HG03378 (cell line): ENCODE results near the gene FARSB.
"Not testable (repeated sequence)": the region's sequence is repeated elsewhere in the genome, so short reads cannot be mapped to it uniquely, and the experiment has no call there.

ENCODE experiments used
- ATAC-seq: cut with Tn5 transposase; IDR thresholded peaks from one replicate; pipeline ENCODE4 v1.9.1; 2021; ENCODE audit warnings: mild to moderate bottlenecking, moderate library complexity; ENCODE audit not compliant: unreplicated experiment

FARSB gene

DNA sequence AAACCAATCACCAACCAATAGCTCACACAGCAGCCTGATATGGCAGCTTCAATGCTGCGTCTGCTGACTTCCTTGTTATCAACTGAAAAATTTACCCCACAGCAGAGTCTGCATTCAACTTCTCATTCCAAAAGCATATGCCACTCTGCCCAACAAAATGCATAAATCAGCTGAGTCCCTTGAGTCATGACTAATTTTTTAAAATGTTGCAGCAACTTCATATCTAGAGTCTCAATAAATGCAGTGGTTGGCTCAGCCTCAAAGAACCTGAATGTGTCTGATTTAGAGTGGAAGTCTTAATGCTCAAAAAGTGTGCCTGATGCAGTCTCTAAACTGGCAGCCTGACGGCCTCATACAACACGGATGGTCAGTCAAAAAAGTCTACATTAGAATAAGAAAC is 46.5 kb downstream of the FARSB start:
- no peak for ATAC-seq

DNA sequence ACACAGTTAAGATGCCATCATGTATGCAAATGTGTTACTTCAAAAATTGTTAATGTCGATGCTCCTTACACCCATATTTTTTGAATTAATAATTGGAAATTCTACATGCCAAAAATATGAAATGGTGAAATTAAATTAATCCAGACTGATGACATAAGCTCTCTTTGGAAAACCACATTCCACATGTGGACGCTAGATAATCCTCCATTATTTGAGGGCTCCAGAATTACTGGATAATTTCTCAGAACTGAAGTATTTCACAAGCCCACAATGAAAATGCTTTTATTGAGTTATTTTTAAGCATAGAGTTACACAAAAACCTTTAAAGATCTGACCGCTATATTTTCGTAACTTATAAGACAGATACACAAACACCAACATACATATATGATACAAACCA is 47.8 kb downstream of the FARSB start:
- ATAC-seq = no peak

DNA sequence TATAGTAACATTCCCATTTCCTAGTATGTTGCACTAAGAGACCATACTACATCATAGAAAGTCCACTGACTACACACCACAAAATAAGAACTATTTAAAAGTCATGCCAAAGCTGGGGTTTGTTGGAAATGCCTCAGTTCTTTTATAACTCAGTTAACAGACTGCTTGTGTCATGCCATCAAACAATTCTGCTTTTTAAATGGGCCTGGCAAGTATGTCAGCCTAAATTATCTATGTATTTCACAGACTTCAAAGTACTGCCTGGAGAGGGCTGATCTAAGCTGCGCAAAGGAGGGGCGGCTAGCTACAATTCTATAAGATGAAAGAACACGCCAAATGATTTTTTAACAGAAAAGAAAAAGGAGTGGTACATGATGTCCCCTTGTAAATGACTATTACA is 49.6 kb downstream of the FARSB start:
- no peak for ATAC-seq

DNA sequence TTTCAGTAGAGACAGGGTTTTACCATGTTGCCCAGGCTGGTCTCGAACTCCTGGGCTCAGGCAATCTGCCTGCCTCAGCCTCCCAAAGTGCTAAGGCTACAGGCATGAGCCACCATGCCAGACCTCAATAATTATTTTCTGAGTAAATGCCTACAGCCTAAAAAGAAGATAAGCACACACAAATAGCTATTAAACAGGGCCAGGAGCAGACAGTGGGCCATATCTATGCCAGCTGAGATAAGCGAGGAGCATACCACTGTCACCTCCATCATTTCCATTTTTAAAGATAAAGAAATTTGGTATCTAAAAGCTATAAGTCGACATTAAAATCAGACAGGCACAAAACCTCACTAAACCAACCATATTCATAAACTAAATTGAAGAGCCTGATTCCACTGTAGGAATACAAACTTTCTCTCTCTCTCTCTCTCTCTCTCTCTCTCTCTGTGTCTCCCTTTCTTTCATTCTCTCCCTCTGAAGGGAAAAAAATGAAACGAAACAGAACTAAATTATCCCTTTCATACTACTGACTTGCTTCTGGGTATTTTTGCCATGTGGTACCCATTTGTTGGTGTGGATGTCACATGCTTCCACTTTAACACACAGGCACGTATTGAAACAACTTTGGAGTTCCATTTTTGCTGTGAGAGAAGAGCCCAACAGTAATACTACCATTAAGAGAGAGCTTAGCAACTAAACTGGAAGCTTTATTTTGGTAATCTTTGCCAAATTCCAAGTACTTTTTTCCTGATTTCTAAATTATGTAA is 51.0 kb downstream of the FARSB start:
- ATAC-seq = no peak

GRCh38 chr2:222603501-222603900 is 52.4 kb downstream of the FARSB start:
- ATAC-seq = no peak

DNA sequence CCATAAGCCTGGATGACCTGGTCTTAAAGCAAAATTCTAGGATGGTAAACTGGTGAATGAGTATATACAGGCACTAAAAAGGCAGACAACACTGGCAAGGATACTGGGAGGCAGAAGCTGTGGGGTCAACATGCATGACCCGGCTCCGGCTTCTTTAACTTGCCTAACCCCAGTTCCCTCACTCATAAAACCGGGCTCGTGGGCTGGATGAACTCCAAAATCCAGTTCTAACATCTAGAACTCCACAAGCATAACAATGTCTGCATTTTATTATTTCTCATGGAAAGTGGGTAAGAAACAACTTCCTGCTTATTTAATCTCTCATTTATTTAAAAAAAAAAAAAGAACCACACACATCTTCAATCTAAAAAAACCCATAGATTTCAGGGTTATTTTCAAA is 57.3 kb downstream of the FARSB start:
- ATAC-seq = no peak

- no peak for ATAC-seq
These were observed 60.3 kb downstream of the FARSB start for GRCh38 chr2:222595581-222595980.

GRCh38 chr2:222594679-222595078 is 61.2 kb downstream of the FARSB start:
- no peak for ATAC-seq

DNA sequence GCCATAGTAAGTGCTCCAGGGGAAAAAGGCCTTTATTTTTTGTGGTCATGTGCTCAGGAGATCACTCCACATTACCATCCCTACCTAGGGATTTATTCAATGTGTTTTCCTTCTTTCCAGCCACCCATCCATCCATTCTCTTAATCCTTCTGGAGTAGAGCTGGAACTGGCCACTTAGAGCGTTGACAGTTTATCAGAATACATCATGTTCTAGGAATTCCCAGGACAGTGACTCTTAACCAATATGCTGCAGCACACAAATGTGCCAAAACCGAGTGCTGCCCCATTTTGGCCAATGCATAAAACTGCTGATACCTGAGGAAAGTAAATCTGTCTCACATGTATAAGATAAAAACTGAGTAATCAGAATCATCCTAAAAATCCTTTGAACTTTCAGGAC is 63.7 kb downstream of the FARSB start:
- ATAC-seq = no peak

- no peak for ATAC-seq
These were observed 64.2 kb downstream of the FARSB start for GRCh38 chr2:222591661-222592060.

- not testable (repeated sequence) for ATAC-seq
These were observed 71.3 kb downstream of the FARSB start for GRCh38 chr2:222584589-222584988.

GRCh38 chr2:222582928-222583327 is 73.0 kb downstream of the FARSB start:
- no peak for ATAC-seq

DNA sequence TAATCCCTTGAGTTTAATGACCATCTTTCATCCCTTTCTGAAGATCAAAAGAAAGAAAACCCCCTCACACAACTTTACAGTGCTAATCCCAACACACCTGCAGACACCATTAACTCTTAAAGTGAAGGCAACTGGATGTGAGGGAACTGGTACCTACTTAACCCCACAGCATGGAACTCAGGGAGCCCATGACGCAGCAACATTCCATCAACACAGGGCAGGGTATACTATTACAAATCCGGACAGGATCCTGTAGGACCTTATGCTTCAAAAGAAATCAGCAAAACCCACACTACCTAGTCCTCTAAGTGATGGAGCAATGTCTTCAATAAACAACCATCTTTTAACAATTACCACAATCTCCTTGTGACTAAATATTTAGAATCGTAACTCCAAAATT is 78.6 kb downstream of the FARSB start:
- no peak for ATAC-seq

DNA sequence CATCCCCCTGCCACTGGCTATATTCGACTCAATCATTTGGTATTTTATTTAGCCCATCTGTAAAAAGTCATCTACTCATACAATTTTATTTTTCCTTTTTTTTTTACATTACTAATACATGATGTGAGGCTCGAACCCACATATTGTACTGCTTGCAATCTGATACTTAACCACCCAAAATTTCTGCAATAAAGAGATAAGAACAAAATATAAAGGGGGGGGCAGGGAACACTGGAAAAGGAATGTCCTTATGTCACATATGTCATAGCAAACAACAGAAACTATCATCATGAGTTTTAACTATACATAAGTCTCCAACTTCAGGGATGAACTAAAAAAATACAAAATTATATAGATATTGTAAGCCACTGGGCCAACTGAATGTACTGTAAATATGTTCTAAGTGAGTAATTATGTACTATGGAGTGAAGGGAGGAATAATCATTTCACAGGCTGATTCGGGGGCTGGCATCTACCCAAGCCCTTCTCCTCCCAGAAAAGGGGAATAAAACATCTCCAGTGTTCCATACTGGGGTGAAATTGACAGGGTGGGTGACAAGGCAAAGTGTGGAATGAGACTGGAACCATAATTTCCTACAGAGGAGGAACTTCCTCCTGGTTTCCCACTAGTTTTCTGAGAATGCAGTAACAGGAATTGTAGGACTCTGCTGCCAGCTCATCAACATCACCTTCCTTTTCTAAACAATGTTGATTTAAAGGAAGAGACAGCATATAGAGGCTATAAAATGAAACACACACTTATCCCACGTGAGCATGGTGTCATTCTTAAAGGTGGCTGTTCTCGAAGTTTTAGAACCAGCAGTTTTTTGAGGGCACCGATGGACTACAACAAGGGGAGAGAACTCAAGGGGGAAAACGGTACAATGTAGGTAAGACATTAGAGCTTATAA is 79.5 kb downstream of the FARSB start:
- no peak for ATAC-seq

- ATAC-seq = no peak
These were observed 80.3 kb downstream of the FARSB start for GRCh38 chr2:222575618-222576017.

DNA sequence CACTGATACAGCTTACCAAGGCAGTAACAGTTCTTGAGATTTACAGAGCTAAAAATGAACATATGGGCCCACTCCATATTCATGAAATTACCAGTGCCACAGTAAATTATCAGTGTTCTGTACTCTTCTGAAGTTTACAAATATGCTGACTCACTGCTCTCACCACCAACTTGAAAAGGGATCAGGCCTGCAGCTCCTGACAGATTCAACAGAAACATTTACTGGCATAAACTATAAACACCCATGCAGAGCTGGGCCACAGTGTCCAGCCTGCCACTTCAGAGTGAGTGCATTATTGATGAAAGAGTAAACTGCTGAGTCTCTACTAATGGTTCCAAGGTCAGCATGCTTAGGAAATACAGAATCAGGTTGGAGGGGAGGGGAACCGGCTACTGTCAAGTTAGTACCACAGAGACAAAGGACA is 83.1 kb downstream of the FARSB start:
- no peak for ATAC-seq

GRCh38 chr2:222572264-222572721 is 83.6 kb downstream of the FARSB start:
- no peak for ATAC-seq

DNA sequence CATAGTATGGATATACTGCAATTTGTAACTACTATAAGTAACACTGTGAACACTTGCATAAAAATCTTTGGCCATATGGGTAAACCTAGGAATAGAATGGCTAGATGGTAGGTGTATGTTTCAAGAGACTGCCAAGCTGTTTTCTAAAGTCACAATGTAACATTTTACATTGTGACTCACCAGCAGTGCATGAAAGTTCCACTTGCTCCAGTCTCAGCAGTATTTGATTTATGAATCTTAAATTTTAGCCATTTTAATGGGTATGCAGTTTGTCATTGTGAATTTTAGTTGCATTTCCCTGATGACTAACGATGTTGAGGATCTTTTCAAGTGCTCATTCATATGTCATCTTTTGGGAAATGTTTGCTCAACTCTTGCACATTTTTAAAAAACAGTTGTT is 86.1 kb downstream of the FARSB start:
- ATAC-seq = no peak

DNA sequence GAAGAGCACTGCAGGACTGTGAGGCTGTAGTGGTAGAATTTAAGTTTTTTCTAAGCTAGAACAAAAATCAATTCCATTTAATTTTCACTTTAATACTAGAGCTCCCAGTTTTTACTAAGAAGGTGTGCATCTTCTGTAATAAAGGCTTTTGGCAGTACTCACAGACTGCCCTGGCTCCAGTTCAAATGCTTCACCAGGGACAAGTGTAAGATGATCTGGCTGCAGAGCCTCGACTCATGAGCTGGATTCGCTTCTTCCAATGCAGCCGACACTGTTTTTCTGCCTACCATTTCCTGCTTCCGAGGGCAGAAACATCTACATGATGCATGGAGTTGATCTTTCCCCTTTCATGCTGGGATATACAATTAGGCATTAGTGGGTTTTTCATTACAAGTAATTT is 87.0 kb downstream of the FARSB start:
- no peak for ATAC-seq

- ATAC-seq = no peak
These were observed 89.7 kb downstream of the FARSB start for GRCh38 chr2:222566229-222566628.

DNA sequence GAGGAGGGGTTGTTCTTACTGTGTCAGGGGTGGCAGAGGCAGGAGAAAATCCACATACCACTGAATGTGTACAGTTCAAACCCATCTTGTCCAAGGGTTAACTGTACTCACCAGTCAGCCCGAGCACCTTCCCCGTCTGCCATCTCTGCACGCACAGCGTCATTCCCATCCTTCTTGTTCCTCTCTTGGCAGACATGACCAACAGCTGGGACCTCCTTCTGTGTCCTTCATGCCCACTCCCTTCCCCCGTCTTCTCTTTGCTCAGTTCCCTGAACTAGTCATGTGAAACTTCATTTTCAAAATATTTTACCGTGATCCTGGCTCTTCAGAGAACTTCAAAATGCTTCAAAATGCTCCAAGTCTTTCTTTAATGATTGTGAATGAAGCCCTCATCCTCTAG is 92.0 kb downstream of the FARSB start:
- ATAC-seq = no peak

DNA sequence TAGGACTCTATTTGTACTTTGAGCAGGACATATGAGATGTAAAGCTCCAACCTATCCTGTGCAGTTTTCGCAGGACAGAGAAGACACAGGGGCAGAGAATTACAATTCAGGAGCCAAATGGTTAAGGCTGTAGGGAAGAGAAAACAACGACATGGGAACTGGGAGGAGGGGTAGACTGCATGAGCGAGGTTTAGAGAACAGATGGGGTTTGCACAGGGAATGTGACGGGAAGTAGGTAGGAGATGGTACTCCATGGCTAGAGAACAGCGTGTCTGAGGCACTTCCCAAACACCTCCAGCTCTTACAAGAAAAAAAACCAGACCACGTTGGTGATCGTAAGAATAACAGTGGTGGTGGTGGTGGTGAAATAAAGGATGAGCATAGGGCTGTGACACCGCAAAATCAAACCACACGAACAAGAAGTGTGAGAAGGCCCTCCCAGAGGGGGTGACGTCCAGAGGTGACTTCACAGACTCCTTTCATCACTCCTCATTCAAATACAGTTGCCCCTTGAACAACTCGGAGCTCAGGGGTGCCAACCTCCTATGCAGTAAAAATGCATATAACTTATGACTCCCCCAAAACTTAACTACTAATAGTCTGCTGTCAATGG is 92.7 kb downstream of the FARSB start:
- ATAC-seq = no peak
